HG03354 (cell line): ENCODE data around the gene INF2.

Experiments
- ATAC-seq: cut with Tn5 transposase; IDR thresholded peaks from one replicate; pipeline ENCODE4 v1.9.1; 2021; ENCODE audit warnings: mild to moderate bottlenecking; ENCODE audit not compliant: unreplicated experiment, poor library complexity, severe bottlenecking

INF2 gene

GRCh38 chr14:104714066-104714465 lies 24.6 kb downstream of the INF2 start:
- ATAC-seq: no peak

DNA sequence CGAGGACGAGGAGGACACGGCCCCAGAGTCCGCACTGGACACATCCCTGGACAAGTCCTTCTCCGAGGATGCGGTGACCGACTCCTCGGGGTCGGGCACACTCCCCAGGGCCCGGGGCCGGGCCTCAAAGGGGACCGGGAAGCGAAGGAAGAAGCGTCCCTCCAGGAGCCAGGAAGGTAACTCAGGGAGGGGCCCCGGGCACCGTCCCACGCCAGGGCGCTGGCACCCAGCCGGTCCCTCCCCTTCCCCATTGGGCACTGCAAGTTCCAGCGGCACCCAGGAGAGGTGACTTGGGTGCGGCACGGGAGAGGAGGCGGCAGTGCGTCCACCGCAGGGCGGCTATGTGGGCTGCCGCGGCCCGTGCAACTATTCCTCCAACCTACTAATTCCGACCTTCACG lies 25.3 kb downstream of the INF2 start:
- ATAC-seq: no peak

GRCh38 chr14:104715416-104715815 lies 26.0 kb downstream of the INF2 start:
- ATAC-seq: no peak

- no peak for ATAC-seq
Observed at GRCh38 chr14:104715871-104716270, 26.5 kb downstream of the INF2 start.

- ATAC-seq: no peak
Observed at GRCh38 chr14:104717137-104717536, 27.7 kb downstream of the INF2 start.

DNA sequence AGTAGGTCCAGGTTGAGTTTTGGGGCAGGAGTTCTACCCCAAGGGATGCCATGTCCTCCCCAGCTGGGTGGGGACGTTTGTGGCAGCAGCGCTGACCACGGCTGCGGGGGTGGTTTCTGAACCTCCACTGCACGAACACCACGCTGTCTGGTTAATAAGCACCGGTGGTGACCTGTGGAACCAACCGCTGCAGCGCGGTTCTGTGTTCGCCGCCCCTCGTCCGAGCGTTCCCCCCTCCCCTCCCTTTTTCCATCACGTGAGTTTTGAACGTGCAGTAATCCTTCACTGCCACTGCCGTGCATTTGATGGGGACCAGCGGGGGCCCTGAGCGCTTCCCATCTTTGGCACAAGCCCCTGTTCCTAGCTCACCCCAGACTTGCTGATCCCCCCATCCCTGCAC lies 28.2 kb downstream of the INF2 start:
- ATAC-seq: no peak

- no peak for ATAC-seq
Observed at GRCh38 chr14:104718147-104718546, 28.7 kb downstream of the INF2 start.

DNA sequence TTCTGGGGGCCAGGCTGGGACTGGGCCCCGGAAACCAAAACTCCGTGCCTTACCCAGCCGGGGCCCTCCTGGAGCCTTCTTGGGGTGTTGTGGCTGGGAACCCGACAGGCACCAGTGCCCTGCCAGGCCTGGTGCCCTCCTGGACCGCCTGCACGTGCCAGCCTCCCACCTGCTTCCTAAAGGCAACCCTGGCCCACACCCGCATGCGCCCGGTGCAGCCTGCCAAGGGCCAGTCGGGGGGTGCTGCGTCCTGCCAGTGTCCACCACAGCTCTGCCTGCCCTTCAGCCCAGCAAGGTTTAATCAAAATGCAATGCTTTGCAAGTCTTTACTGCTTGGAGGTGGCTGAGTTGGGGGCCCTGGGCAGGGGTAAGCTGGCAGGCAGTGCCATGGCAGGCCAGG lies 29.5 kb downstream of the INF2 start:
- ATAC-seq: no peak

DNA sequence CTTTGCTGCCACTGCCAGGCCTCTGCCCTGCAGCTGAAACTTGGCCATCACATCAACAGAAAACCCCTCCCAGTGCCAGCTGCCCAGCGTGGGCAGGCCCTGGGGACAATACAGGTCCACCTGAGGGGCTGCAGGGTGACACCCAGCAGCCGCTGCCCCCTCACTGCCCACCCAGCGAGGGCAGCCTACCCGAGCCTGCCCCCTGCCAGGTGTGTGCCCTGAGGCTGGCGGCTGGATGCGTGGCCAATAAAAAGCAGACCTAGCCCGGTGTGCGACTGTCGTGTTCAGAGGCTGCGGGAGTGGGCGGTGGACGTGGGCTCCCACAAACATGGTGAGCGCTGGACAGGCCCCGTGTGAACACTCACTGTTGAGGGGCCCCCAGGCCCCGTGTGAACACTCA lies 29.9 kb downstream of the INF2 start:
- ATAC-seq: no peak

DNA sequence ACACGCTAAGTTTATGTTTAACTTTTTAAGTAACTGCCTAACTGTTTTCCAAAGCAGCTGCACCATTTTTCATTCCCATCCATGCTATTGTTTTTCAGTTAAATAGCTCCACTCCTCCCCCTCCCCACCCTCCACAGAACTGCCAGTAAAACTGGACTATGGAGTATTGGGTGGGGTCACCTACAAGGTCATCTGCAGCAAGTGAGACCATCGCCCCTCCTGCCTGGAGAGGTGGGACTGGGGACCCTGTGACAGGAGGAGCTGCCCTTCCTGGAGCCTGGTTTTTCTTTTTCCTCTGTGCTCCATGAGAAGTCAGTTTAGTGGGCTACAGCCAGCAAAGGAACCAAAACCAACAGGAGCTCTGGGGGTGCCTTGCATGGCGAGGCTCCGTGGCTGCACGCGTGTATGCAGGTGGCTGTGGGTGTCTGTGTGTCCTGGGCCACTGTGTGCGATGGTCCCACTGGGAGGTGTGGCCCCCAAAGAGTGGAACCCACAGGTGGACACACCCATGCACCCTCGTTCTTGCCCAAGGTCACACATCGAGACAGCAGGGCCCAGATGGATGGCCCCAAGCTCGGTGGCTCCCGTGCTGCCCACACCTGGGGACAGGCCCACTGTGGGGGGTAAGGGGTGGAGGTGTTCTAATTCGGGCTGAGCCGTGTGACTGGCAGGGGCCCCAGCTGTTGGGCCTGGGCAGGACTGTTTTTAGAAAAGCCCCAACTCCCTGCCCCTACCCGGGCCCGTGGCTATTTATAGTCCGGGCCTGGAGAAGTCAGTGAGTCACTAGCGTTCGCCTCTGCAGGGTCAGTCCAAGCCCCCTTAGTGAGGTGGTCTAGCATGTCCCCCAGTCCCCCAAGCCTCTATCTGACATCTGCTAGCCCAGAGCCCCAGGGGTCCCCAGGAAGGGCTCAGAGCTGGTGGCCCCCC lies 32.4 kb downstream of the INF2 start:
- no peak for ATAC-seq

- ATAC-seq: no peak
Observed at GRCh38 chr14:104722938-104723650, 33.7 kb downstream of the INF2 start.

- ATAC-seq: peak; percentile 63
Observed at GRCh38 chr14:104723651-104724406, 34.4 kb downstream of the INF2 start, which contains the start of gene ADSS1. ADSS1 (plus strand) TSS chr14:104724229; CDS start chr14:104724271, 42 bp downstream.

DNA sequence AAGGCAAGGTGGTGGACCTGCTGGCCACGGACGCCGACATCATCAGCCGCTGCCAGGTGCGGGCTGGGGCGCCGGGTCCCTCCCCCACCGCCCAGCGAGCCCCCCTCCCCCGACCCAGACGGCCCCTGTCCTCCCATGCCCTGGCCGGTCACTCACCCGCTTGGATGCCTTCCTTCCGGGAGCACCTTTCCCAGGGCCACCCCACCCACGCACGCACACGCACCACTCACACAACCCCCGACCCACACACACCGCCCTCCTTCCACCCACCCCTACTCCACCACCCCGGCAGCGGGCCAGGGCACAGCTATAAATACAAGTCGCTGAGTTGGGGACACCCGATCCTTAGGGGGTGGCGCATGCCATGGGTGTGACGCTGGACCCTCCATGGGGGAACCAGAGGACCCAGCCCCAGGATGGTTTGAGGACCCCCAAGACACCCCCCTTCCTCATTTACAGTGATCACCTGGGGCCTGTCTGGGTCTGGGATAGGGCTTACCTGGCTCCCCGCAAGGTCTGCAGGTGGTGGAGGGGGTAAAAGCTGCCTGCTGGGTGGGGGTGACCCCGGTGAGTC lies 35.1 kb downstream of the INF2 start:
- no peak for ATAC-seq

GRCh38 chr14:104724981-104725771 lies 35.8 kb downstream of the INF2 start:
- ATAC-seq: no peak

GRCh38 chr14:104725772-104726548 lies 36.5 kb downstream of the INF2 start:
- no peak for ATAC-seq

GRCh38 chr14:104726600-104727451 lies 37.4 kb downstream of the INF2 start:
- ATAC-seq: no peak

DNA sequence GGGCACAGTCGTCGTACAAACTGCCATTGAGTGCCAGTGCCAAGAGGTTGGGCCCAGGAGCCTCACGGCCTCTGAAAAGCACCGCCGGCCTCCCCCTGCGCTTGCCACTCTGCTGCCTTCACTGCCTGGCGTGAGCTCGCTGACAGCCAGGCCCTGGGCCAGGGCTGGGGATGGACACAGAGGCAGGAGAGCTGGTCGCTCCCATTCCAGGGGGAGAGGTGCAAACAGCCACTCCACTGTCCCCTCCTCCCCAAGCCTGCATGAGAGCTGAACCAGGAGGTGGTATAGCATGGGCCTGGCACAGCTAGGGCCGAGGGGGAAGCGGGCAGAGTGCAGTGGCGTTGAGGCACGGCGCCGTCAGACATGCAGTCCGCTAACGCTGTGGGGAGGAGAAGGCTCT lies 39.2 kb downstream of the INF2 start:
- ATAC-seq: no peak
